ENCODE results near the gene CELA2A.

Gene CELA2A

DNA sequence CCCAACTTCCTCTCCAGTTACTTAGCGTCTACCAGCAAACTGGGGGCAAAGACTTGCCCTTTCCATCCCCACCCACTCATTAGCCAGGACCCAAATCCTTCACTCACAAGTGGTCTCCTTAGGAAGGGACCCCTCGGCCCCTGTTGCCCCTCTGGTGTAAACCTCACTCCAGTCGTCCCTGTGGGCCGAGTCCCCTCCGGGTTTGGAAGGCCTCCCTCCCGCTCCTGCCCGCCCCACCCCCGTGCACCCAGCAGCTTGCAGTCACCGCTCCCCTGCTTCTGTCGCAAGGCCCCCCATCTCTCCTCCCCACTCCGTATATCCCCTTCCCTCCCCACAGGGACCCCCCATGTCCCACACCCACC lies 45.7 kb upstream of the CELA2A start:
- TF ChIP-seq, protein P1, sequence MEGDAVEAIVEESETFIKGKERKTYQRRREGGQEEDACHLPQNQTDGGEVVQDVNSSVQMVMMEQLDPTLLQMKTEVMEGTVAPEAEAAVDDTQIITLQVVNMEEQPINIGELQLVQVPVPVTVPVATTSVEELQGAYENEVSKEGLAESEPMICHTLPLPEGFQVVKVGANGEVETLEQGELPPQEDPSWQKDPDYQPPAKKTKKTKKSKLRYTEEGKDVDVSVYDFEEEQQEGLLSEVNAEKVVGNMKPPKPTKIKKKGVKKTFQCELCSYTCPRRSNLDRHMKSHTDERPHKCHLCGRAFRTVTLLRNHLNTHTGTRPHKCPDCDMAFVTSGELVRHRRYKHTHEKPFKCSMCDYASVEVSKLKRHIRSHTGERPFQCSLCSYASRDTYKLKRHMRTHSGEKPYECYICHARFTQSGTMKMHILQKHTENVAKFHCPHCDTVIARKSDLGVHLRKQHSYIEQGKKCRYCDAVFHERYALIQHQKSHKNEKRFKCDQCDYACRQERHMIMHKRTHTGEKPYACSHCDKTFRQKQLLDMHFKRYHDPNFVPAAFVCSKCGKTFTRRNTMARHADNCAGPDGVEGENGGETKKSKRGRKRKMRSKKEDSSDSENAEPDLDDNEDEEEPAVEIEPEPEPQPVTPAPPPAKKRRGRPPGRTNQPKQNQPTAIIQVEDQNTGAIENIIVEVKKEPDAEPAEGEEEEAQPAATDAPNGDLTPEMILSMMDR (IDR thresholded peaks at IDR 0.05; ENCODE audit: low read depth, low read length), result no peak
- H3K27me3 ChIP-seq (ENCODE audit: insufficient read depth, low read depth, severe bottlenecking), result no peaks in the 10 kb centered on the region
- H3K4me3 ChIP-seq (ENCODE audit: low read depth, low read length), result peak overlapping the region; percentile 88
- H3K9me3 ChIP-seq (ENCODE audit: severe bottlenecking), result no peaks in the 10 kb centered on the region
- DNase-seq, result no peak
- peak overlapping the region; percentile 87 for H3K27ac ChIP-seq
- H3K36me3 ChIP-seq, result peaks cover 36% of the 10 kb centered on the region

DNA sequence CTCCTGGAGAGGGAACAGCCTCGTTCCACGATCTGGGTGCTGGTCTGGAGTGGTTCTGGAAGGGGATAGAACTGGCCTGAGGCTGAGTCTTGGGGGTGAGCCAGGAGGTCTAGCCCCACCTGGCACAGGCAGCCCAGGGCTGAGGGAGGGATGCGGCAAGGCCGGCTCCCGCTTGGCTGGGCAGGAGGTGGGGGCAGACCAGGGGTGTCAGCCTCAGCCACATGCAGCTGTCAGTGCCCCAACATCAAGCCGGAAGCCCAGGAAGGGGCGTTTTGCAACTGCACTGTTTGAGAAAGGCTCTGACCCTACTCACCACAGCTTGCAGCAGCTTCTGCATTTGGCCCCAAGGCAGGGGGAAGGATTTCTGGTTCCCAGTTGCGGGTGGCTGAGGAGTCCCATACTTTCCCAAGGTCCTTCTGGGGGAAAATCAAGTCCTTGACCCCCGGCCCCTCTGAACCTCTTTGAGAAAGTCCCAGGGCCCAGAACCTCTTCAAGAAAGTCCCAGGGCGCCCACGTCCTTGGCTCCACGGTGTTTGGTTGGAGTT lies 44.9 kb upstream of the CELA2A start:
- Histone ChIP-seq H3K4me3 (ENCODE audit: low read depth, low read length) (peak overlapping the region; percentile 88), H3K27me3 (ENCODE audit: insufficient read depth, low read depth, severe bottlenecking) (no peaks in the 10 kb centered on the region), H3K9me3 (ENCODE audit: severe bottlenecking) (no peaks in the 10 kb centered on the region), H3K27ac (peak overlapping the region; percentile 87), H3K36me3 (peaks cover 36% of the 10 kb centered on the region)
- no peak for DNase-seq
- TF ChIP-seq, protein P1 (IDR thresholded peaks at IDR 0.05; ENCODE audit: low read depth, low read length), result no peak

DNA sequence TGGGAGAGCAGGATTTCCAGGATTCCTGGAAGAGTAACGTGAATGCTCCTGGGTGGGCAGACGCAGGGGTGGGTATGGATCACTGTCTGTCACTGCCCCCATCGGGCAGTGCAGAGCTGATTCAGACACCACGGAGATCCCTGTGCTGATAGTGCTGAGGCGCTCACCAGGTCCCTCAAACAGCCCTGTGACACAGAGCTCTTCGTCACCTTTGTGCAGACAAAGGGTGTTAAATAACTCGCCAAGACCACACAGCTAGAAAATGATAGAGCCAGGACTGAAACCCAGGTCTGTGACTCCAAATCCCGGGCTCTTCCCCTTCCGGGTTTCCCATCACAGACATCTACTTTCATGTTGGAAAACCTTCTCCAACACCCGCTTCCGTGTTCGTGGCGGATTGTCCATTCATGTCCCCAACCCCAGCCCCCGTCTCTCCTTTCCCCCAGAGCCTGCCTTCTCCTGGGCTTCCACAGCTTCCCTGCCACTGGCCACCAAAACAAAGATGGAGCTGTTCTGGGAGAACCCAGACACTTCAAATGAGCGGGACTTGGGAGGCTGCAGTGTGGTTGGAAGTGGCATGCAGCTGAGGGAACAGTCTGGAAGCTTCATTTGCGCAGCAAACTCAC lies 44.2 kb upstream of the CELA2A start:
- H3K4me3 ChIP-seq (ENCODE audit: low read depth, low read length), result no peak overlapping the region; the same call in 1 of the 2 replicates
- TF ChIP-seq, protein P1 (IDR thresholded peaks at IDR 0.05; ENCODE audit: low read depth, low read length), result no peak

GRCh38 chr1:15412843-15413242 lies 43.7 kb upstream of the CELA2A start:
- no peaks in the 10 kb centered on the region for H3K27me3 ChIP-seq (ENCODE audit: insufficient read depth, low read depth, severe bottlenecking)
- H3K36me3 ChIP-seq, result peaks cover 36% of the 10 kb centered on the region
- H3K4me3 ChIP-seq (ENCODE audit: low read depth, low read length), result no peak overlapping the region
- H3K9me3 ChIP-seq (ENCODE audit: severe bottlenecking), result no peaks in the 10 kb centered on the region
- TF ChIP-seq, protein P1 (IDR thresholded peaks at IDR 0.05; ENCODE audit: low read depth, low read length), result no peak
- no peak overlapping the region for H3K27ac ChIP-seq
- DNase-seq, result no peak

More for the DNA sequence above, 44.2 kb upstream of the CELA2A start:
- Histone ChIP-seq H3K36me3 (peaks cover 36% of the 10 kb centered on the region), H3K27ac (peak overlapping the region; percentile 87), H3K9me3 (ENCODE audit: severe bottlenecking) (no peaks in the 10 kb centered on the region), H3K27me3 (ENCODE audit: insufficient read depth, low read depth, severe bottlenecking) (no peaks in the 10 kb centered on the region)
- no peak for DNase-seq

GRCh38 chr1:15413563-15414444 lies 42.7 kb upstream of the CELA2A start:
- Histone ChIP-seq H3K9me3 (ENCODE audit: severe bottlenecking) (no peaks in the 10 kb centered on the region), H3K4me3 (ENCODE audit: low read depth, low read length) (no peak overlapping the region), H3K36me3 (peaks cover 36% of the 10 kb centered on the region), H3K27me3 (ENCODE audit: insufficient read depth, low read depth, severe bottlenecking) (no peaks in the 10 kb centered on the region), H3K27ac (peak overlapping the region; percentile 94)
- no peak for DNase-seq
- TF ChIP-seq, protein P1 (IDR thresholded peaks at IDR 0.05; ENCODE audit: low read depth, low read length), result no peak

Measured in WERI-Rb-1 (cell line).